HG02588 (cell line): ENCODE measurements around the gene CCDC85B.
A peak's percentile ranks its signal among the peaks of the same experiment; 100 is the strongest.
"Not testable (repeated sequence)": the region's sequence is repeated elsewhere in the genome, so short reads cannot be mapped to it uniquely, and the experiment has no call there.

Experiments used
- ATAC-seq: cut with Tn5 transposase; IDR thresholded peaks from one replicate; pipeline ENCODE4 v1.9.1; 2021; ENCODE audit warnings: mild to moderate bottlenecking, moderate library complexity; ENCODE audit not compliant: unreplicated experiment

CCDC85B gene

DNA sequence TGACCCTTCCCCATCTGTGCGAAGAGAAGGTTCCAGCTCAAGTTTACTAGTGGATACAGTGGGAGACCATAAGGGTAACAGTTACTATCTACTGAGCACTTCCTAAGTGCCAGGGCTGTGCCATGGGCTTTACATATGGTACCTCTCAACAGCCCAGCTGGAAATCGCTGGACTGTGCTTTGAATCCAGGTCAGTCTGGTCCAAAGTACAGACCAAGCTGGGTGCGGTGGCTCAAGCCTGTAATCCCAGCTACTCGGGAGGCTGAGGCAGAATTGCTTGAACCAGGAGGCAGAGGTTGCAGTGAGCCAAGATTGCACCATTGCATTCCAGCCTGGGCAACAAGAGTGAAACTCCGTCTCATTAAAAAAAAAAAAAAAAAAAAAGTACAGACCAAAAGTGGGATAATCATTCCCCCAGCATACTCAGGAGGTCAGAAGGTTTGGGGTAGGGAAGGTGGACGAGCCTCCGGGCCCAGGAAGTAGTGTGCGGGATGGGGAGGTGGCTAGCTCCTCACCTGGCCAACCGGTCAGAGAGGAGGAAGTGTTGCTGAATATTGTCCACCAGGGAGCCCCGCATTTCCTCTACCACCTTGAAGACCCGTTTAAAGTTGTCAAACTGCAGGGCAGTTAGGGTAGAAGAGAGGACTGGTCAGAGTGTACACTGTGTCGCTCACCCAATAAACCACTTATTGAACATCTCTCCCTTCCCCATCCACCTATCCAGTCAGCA, 4.5 kb upstream of the CCDC85B start:
- ATAC-seq, result no peak

DNA sequence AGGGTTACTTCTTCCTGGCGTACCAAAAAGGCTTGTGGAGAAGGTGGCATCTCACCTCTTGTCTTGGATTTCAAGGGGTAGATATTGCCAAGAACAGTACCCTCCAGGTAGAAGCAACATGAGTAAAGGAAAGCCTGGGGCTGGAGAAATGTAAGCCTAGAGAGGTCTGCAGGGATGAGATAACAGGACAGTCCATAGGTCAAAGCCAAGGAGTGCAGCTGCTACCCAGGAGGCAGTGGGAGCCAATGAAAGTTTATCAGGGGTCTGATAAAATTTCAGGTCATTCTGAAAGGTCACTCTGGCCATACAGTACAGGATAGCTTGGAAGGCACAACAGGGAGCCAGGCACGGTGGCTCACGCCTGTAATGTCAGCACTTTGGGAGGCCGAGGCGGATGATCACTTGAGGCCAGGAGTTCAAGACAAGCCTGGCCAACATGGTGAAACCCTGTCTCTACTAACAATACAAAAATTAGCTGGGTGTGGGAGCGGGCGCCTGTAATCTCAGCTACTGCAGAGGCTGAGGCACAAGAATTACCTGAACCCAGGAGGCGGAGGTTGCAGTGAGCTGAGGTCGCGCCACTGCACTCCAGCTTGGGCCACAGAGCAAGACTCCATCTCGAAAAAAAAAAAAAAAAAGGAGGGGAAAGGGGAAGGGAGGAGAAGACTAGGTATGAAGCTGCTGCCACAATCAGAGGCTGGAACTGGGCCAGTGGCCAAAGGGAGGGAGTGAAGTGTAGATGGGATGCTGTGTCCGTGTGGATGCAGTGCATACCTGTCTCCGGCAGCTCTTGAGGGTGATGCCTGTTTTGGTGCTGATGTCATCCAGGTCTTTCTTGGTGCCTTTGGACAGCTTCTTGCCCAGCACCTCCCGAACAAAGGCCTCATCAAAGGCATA, 3.4 kb upstream of the CCDC85B start:
- ATAC-seq, result no peak

DNA sequence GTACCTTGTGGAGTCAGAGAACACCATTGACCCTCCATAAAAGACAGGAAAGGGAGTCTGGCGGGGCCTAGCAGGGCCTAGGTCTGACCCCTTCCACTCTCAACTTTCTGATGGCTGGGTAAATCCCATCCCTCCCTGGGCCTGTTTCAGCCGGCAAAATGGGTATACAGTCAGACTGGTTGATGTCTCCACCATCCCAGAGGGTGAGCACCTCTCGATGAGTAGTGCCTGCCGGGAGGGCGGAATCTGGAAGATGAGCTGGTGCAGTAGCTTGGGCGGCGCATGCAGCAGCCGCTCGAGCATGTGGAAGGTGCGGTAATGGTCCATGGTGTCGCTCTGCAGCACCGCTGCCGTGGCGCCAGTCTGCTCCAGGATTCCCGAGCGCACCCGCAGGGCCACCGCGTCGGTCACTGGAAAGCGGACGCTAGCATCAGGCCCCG, 2.7 kb upstream of the CCDC85B start:
- ATAC-seq, result no peak

DNA sequence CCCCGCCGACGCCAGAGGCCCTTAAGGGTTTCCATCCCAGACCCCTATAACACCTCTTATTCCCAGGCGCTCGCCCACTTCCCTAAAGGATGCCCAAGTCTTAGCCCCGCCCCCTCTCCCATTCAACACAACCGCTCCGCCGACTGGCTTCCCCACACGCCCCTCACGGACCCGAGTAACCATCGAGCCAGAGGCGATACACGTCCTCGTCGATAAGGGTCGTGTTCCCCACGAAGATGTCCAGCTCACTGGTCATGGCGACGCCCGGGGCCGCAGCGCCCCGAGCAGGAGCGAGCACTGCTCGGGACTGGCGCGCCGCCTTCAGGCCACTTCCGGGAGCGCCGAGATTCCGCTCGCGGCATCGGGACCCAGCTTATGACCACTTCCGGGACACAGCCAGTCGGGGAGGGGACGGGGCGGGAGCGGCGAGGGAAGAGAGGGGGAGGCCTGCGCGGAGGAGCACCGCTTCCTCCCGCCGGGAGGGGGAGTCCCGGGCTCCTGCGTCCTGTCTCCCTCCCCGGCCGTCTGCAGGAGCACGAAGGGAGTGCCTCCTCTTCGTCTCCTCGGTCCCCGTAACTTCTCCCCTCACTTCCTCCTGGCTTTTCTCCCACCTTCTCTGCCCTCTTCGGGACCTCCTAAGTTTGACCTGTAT, 2.2 kb upstream of the CCDC85B start, which contains the start of gene FIBP:
Gene FIBP (minus strand): TSS at position 309 of the 652 bp plus-strand sequence. CDS start 53 bp downstream, at position 256.
- peak; percentile 58 for ATAC-seq

DNA sequence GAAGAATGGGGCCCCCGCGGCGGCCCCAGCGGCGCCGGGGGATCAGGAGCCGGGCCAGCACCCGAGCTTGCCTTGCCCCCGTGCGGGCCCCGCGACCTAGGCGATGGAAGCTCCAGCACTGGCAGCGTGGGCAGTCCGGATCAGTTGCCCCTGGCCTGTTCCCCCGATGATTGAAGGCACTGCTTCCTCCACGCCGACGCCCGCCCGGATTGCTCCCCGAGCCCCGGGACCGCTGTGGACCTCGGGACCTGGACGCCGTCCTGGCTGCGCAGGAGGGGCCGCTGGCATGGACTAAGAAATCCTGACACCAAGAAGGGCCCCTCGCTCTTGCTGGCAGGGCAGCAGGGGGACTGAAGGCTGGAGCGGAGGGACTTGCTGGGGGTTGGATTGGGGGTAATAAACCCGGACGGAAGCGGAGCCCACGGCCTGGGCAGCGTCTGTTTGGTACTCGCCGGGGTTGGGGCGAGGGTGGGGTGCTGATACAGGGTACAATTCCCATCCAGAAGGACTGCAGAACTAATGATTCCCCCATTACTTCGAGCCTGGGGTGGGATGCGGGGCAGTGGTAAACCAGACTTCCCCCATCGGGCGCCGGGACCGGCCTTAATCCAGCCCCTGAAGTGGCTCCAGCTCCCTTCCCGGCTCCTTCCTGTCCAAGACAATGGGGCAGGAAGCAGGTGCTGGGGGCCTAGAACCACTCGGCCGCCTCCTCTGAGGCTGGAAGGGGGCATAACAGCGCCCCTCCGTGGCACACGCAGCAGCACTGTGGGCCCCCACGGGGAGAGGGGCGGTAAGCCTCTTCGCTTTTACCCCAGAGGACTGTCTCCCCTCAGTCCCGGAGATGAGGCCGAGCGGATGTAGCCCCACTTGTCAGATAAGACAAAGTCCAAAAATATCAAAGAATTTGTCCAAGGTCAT, 1.0 kb downstream of the CCDC85B start:
- no peak for ATAC-seq

DNA sequence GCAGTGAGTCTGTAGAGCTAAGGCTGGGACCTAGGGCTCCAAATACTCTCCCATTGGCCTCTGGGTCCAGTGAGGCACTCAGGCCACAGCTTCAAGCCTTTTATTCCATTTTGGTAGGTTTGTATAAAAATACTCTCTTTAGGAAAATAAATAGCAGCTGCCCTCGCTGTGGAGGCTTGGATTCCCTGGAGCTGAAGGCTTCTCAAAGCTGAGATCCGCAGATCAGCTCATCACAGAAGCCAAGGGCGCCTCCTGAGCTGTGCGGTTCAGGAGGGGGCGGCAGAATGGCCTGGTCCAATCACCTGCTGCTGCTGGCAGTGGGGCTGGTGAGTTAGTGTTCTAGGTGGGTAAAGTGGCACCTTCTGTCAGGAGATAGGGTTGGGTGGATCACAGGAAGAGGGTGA, 1.7 kb downstream of the CCDC85B start:
- ATAC-seq, result not testable (repeated sequence)

DNA sequence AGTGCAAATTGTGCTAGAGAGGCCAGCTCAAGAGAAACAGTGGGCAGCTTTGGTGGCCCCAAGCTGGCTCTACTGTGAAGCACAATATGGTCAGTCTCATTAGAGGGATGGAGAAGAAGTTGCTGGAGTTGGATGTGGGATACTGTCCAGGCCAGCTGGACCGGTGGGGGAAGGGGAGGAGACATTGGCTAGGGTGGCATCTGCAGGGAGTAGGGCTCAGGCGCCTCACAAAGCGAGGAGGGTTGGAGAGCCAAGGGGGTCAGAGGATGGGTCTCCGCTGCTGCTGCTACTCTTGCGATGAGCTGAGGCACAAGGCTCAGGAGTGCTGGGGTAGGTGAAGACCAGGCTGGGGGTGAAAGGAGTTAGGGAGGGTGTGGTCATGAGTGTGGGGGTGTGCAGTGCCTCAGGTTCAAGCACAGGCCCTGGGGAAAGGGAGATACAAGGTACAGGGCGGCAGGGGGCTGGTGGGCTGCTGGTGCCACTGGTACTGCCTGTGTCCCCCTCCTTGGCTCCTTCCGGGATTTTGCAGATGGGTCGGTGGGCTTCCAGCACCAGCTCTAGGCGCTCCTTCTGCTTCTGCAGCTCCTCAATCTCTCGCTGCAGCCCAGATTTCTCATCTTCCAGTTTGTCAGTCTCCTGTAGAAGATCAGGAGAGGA, 2.3 kb downstream of the CCDC85B start:
- ATAC-seq, result no peak

DNA sequence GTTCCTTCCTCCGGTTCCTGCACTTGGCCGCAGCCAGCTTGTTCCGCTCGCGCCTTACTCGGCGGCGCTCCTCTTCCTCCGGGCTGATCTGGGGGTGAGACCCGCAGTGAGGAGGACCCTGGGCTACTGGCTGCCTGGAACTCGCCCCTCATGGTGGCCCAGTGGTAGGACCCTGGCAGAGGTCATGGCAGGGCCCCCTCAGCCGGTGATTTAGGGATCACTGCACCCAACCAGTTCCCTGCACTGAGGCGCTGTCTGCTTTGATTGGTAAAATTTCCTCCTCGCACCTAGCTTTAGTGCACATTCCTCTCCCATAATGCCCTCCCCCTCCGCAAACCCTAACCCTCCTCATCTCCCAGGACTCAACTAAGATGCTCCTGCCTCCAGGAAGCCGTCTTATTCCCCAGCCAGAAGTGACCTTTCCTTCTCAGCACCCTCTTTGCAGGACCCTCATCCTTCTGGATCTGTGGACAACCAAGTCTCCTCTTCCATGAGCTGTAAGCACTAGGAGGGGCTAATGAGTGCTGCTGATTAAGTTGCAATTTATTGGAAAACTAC, 3.6 kb downstream of the CCDC85B start:
- no peak for ATAC-seq

DNA sequence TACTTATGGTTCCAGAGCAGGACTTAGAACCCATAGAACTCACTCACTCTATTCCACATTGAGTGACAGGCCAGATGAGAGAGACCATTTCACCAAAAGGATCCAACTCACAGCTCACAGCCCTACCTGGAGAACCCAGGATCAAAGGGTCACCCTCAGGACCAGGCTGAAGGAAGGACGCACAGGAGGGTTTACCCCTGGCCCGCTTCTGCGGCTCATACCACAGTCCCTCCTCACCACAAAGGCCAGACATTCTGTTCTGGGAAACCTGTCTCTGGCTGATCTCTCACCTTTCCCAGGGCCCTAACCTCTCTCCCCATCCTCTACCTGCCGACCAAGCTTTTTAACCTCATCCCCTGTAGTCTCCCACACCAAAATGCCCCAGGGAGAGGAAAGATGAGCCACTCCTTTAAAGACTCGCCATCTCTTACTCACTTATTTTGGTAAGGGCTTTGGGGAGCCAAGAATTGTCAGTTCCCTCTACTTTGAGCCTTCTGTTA, 5.1 kb downstream of the CCDC85B start:
- no peak for ATAC-seq

DNA sequence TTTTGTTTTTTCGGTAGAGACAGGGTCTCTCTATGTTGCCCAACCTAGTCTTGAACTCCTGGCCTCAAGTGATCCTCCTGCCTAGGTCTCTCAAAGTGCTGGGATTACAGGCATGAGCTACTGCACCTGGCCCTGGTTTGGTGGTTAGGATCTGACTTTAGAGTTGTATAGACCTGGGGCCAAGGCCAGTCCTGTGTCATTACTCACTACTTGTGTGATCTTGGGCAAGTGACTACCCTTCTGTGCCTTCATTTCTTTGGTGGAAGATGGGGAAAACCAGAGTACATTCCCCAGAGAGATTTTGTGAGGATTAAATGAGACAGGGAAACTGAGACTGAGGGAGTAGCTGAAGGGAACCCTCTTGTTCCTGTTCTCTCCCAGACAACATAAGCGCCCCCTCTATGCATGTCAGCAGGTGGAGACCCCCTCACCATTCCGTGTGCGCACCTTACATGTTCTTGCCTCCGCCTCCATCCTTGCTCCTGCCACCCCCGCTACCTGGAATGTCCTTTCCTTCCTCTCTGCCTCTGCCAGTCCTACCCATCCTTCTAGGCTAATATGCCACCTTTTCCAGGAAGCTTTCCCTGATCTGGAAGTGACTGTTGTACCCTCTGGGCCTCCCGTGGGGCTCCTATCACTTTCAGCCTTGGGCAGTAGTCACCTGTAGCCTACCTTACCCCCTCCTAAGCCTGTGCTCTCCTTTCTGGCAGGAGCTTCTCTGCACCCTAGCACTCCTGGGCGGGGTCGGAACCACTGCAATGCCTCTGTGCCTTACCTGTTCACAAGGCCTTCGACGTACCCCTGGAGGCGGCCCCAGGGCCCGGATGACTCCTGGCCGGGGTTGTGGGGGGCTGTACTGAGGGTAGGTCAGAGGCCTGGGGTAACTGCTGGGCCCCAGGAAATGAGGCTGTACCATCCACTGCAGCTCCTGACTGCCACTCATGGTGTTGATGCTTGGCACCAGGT, 5.8 kb downstream of the CCDC85B start:
- no peak for ATAC-seq

DNA sequence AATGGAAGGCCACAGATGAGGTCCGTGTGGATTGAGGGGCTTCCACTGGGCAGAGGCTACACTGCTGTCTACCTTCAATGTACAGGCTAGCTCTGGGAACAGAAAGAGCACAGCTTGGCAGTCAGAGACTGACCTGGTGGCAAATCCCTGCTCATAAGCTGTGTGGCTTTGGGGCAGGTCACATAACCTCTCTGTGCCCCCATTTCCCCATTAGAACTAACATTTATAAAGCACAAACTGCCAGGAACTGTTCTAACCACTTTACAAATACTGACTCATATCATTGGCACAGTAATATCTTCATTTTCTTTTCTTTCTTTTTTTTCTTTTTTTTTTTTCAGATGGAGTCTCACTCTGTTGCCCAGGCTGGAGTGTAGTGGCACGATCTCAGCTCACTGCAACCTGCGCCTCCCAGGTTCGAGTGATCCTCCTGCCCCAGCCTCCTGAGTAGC, 6.6 kb downstream of the CCDC85B start:
- no peak for ATAC-seq

DNA sequence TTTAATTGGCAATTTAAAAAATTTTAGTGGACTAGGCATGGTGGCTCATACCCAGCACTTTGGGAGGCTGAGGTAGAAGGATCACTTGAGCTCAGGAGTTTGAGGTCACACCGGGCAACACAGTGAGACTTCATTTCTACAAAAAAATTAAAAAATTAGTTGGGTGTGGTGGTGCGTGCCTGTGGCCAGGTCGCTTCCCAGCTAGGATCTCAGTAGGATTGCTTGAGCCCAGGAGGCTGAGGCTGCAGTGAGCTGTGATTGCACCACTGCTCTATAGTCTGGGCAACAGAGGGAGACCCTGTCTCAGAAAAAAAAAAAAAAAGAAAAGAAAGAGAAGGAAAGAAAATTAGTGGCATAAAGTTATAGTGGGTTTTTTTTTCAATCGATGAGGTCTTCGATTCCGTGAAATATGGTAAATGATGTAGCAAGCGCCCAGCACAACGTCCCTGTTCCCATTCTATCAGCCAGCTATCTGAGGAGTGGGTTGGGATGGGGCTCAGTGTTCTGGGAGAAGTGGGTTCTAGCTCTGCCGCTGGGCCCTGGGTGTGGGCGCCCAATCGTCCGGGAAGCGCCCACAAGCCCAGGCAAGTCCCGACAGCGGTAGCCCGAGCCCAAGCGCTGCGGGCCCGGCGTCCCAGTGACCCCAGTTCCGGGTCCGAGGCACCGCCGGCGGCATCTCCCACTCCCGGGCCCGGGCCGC, 8.3 kb downstream of the CCDC85B start:
- no peak for ATAC-seq

DNA sequence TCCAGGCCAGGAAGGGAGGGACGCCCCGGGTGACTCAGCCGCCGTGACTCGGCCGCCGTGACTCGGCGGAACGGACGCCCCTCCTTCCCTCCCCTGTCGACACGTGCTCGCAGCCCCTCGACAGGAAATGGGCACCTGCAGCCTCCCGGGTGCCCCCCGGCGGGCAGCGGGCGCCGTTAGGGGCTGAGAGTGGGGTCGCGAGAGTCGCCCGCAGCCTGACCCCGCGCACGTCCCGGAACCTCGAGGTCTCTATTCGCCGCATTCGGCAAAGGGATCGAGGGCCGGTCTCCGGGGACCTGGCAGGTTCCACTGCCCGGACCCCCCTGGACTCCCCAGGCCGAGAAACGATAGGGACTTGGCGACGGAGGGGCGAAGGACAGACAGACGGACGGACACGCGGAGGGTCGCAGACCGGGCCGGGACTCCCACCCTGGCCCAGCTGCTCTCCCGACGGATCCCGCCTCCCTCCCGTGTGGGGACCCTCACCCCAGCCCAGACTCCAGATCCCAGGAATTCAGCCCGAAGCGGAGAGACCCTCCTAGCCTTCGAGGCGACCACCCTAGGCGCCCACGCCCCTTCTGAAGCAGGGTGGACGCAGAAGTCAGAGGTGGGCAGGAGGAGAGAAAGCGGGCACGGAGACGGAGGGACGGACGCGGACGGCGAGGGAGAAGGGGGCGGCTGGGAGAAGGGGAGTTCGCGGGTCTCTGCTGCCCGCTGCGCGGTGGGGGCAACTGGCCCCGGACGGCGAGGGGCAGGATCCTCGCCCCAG, 9.1 kb downstream of the CCDC85B start:
- no peak for ATAC-seq

DNA sequence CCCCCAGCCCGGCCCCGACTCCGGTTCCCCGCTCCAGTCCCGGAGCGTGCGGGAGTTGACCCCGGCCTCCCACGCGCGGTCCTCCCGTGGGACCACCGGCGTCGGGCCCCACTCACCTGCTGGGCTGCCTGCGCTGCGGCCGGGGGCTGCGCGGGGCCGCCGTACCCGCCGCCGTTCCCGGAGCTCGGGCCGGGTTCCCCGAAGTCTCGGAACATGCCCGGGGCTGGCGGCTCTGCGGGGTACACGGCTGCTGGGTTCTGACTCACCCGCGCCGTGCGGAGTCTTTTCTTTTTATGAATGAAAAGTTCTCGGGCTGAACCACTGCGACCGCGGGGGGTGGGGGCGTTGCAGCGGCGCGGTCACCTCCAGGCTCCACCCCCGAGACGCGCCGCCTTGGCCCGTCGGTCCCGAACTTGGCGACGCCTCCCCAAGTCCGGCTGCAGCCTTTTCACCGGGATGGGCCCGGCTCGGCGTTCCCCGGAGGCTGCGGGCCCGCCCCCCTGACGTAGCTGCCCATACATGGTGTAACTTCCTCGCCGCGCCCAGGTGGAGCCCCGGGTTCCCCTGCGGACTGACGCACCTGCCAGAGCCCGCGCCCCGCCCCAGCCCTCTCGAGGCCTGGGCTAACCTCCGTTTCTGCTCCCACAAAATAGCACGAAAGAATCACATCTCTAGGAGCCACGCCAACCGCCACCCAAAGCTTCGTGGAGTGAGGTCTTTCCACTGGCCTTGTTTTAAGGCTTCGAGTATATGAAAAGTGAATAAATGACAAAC, 9.8 kb downstream of the CCDC85B start, which contains the start of gene FOSL1:
Gene FOSL1 (minus strand): TSS at position 264 of the 774 bp plus-strand sequence. CDS start 49 bp downstream, at position 215.
- ATAC-seq, result peak; percentile 66

DNA sequence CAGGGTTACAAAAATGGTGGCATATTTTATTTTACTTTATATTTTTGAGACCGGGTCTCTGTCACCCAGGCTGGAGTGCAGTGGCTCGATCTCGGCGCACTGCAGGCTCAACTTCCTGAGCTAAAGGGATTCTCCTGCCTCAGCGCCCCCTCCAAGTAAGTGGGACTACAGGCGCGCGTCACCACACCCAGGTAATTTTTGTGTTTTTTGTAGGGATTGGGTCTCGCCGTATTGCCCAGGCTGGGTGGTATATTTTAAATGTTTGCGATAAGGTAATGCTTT, 10.4 kb downstream of the CCDC85B start:
- ATAC-seq, result no peak

DNA sequence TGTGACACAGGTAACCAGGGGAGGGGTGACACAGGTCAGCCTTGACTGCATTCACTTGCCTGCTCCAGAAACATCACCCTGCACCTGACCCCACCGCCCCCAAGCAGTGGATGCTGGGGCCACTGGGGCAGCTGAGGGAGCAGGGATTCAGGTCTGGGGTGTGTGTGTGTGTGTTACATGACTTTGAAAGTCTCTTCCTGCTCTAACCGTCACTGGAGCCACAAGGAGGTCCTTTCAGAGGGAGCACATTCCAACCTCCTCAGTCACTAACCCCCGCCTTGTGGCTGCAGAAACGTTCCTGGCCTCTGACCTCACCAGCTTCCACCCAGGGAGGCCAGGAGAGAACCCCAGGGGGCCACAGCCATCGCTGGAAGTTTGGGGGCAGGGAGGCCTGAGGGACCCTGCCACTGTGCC, 12.6 kb downstream of the CCDC85B start:
- no peak for ATAC-seq
